Heart right ventricle (tissue), 16 donors: ENCODE data around the gene USP31. TPM values are rescaled to one million over a fixed set of nuclear protein-coding genes. Genes with fewer than 3 reads are reported as not detected.

ENCODE experiments used
- ATAC-seq, 8 donors: fragments of 200-7000 bp; cut with Tn5 transposase; one replicate each; pipeline ENCODE4 v1.9.1; 2020; ENCODE audit warnings: mild to moderate bottlenecking in 8 of 8, moderate library complexity in 8 of 8, moderate number of reproducible peaks in 1 of 8
- DNase-seq, 2 donors: peaks; one replicate each; pipeline ENCODE4 v3.0.0-alpha.2; 2020
- H3K27ac ChIP-seq, 10 donors: fragments of 200-600 bp; sonication (generic) in 2 of 10; one replicate each; pipeline versions ENCODE4 v1.5.0 to v1.8.0; 2020 to 2022; ENCODE audit warnings: mild to moderate bottlenecking in 3 of 10
- H3K27me3 ChIP-seq, 7 donors: fragments of 200-600 bp; one replicate each; pipeline ENCODE4 v1.8.0; 2021 to 2022; ENCODE audit warnings: mild to moderate bottlenecking in 2 of 7
- H3K36me3 ChIP-seq, 9 donors: fragments of 200-600 bp; sonication (generic) in 1 of 9; one replicate each; pipeline versions ENCODE4 v1.5.0 to v1.8.0; 2020 to 2022; ENCODE audit warnings: mild to moderate bottlenecking in 2 of 9
- H3K4me1 ChIP-seq, 9 donors: fragments of 200-600 bp; sonication (generic) in 1 of 9; one replicate each; pipeline versions ENCODE4 v1.5.0 to v1.8.0; 2020 to 2022; ENCODE audit warnings: mild to moderate bottlenecking in 4 of 9
- H3K4me3 ChIP-seq, 10 donors: fragments of 200-600 bp; sonication (generic) in 2 of 10; one replicate each; pipeline versions ENCODE4 v1.5.0 to v1.8.0; 2020 to 2022; ENCODE audit warnings: mild to moderate bottlenecking in 7 of 10, moderate library complexity in 2 of 10
- H3K9me3 ChIP-seq, 11 donors: fragments of 200-600 bp in 10 of 11; sonication (generic) in 2 of 11; one replicate each; pipeline versions ENCODE4 v1.5.0 to v1.8.0; 2013 to 2022; ENCODE audit warnings: mild to moderate bottlenecking in 2 of 11, control low read depth in 1 of 11, moderate library complexity in 1 of 11
- WGBS, 2 donors: extraction: QIAGEN DNeasy Blood & Tissue Kit; methylation state at CpG; one replicate each; pipeline ENCODE4 v1.1.7; 2013; ENCODE audit warnings: inconsistent platforms in 1 of 2; 5-methylcytosine and 5-hydroxymethylcytosine counted together
- intact Hi-C, 10 donors: fragments of 100-400 bp; cut with DNase I; formaldehyde crosslinking; loops; one replicate each; pipeline versions ENCODE4 v1.11.1 to v1.14.2; 2022
- polyA plus RNA-seq, 2 donors: library from polyadenylated mRNA; stranded (reverse); fragments of 200-250 nt; gene quantifications; one replicate each; pipeline ENCODE4 v1.2.3, GENCODE V29; 2013
- total RNA-seq, 10 donors: library from RNA; stranded (reverse); fragmentation: NEBNext Ultra II Directional in 3 of 10; extraction: Animal tissue kit (Norgen Biotek cat#: 25700) in 3 of 10; gene quantifications; one replicate each; pipeline versions ENCODE4 v1.2.1 to v1.2.4, GENCODE V29; 2021 to 2023
- TF ChIP-seq, protein P1 (sequence below), 9 donors: fragments of 200-600 bp; sonication (generic) in 2 of 9; IDR thresholded peaks; one replicate each; pipeline versions ENCODE4 v1.5.0 to v1.8.0; 2021 to 2022; ENCODE audit warnings: antibody characterized with exemption in 9 of 9, mild to moderate bottlenecking in 5 of 9, moderate library complexity in 1 of 9
- donor health status: Arrhythmogenic right ventricular cardiomyopathy.
- donor health status: ischemic (EF 13 %, LVEDD 7.1; RV severe dilation, severe dysfunction).
- donor health status: healthy with polysubstance abuse.
- donor health status: DM: no; HTN: yes; CAD: no.
- donor health status: DM: no; HTN: no; CAD: no.
- donor health status: ischemic (EF 25% LVEDD 6.9; RV normal size, moderate dysfunction).
- donor health status: ischemic (EF 25% LVEDD 5.7; RV mildly dilated, moderate dysfunction).
- donor health status: healthy.
- donor health status: DM: yes; HTN: yes; CAD: no.
- donor health status: Ischemic cardiomyopathy.
- donor health status: ischemic (EF 35%, LVEDD 5.7; RV mildly dilated, moderate dysfunction).
- donor health status: nonischemic (EF 11% LVEDD 7.7; RV severe dilation, severe dysfunction).
- donor health status: DM: yes; HTN: yes; CAD: no.
- donor health status: PGD.
- donor health status: ischemic (EF 29% LVEDD 5.4; RV normal size, mild dysfunction).
- donor health status: nonischemic (EF 23%, LVEDD 6.1; RV moderate dilation, normal function).

Gene USP31
- total and polyA plus RNA-seq, 12 donors = 8.9 to 32.1 (median 22.4) TPM

DNA sequence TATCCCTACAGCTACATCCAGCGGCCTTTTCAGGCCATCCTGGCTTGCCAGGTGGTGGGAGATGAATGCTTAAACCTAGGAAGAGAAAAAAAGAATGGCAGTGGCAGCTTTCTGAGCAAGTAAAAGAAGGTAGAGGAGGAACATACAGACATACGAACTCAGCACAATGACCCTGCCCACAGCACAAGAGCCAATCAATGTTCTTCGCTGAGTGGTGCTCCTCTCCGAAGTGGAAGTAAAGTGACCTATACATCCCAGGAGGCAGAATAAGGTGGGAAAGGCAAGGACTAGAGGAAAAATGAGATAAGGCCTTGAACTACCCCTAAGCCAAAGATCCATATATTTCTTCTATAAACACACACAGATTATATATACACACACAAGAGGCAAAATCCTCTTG lies 28.7 kb downstream of the USP31 start:
- H3K4me1 ChIP-seq = peaks cover 0 to 85% (median 57%) of the 10 kb centered on the region in 9 donors
- DNase-seq (no peak), ATAC-seq (no peak)
- no peaks in the 10 kb centered on the region for H3K27me3 ChIP-seq
- H3K36me3 ChIP-seq = no peaks in the 10 kb centered on the region
- no peak overlapping the region for H3K4me3 ChIP-seq
- intact Hi-C loops = no loop called here
- H3K9me3 ChIP-seq = no peaks in the 10 kb centered on the region
- 86 to 91% methylated on average over 4 of the region's 4 CpGs for WGBS, 2 donors
- TF ChIP-seq, protein P1, sequence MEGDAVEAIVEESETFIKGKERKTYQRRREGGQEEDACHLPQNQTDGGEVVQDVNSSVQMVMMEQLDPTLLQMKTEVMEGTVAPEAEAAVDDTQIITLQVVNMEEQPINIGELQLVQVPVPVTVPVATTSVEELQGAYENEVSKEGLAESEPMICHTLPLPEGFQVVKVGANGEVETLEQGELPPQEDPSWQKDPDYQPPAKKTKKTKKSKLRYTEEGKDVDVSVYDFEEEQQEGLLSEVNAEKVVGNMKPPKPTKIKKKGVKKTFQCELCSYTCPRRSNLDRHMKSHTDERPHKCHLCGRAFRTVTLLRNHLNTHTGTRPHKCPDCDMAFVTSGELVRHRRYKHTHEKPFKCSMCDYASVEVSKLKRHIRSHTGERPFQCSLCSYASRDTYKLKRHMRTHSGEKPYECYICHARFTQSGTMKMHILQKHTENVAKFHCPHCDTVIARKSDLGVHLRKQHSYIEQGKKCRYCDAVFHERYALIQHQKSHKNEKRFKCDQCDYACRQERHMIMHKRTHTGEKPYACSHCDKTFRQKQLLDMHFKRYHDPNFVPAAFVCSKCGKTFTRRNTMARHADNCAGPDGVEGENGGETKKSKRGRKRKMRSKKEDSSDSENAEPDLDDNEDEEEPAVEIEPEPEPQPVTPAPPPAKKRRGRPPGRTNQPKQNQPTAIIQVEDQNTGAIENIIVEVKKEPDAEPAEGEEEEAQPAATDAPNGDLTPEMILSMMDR (IDR thresholded peaks at IDR 0.05) = no peak
- peak overlapping the region in 6 of 10 donors; percentile 0 to 57 (median 32) for H3K27ac ChIP-seq

DNA sequence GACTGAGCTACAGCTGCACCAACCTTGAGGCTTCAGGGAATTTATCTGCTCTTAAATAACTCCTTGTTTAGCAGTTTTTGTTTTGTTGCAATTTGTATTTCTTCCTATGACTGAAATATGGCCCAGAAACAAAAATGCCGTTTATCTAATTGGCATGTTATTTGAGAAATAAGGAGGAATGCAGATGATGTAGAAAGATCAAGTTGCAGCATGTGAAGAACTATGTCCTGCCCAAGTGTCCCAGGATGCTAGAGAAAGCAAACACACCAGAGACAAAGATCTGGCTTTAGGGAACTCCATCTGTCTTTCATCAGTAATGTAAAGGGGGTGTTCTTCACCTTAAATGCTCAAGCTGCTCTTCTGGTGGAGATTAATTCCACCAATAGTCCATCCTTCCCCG lies 29.7 kb downstream of the USP31 start:
- no peak overlapping the region for H3K4me3 ChIP-seq
- peak overlapping the region in 6 of 10 donors; percentile 9 to 41 (median 26) for H3K27ac ChIP-seq
- 26 to 27% methylated on average over 2 of the region's 2 CpGs for WGBS, 2 donors
- no peaks in the 10 kb centered on the region for H3K36me3 ChIP-seq
- H3K4me1 ChIP-seq = peaks cover 0 to 78% (median 47%) of the 10 kb centered on the region in 9 donors
- no peaks in the 10 kb centered on the region for H3K9me3 ChIP-seq
- no peak for DNase-seq
- no peak for ATAC-seq
- intact Hi-C loops = no loop called here
- no peaks in the 10 kb centered on the region for H3K27me3 ChIP-seq
- TF ChIP-seq, protein P1 (IDR thresholded peaks at IDR 0.05) = no peak

DNA sequence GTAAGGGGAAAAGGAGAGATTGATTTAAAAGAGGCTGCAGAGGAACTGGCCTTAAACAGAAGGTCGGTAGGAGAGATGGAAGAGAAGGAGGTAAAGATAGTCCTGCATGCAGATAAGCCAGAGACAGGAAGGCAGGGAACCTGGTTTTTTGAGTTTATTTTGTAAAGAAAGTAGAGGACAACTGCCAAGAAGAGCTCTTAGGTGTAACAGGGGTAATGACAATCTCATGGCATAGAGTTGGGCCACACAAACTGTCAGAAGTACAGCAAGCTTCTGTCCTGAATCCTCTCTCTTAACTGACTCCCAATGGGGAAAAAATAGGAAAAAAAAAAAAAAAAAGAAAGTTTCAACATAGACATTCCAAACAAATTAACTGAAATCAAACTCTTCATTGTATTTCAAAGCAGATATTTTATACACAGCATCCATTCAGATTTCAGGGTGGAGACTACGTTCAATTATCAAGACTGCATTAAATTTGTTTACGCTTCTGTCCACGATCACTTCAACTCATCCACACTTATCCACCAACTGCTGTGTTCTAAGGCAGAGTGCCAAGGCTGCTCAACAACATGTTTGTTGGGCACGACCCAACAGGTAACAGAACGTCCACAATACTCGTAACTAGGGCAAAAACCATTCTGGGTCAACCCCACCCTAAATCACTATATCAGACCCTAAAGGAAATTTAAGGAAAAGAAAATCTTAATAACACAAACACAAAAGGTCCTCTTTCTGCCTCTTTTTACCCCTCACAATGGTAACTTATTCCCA lies 34.9 kb downstream of the USP31 start:
- Histone ChIP-seq H3K27ac (peak overlapping the region in 2 of 10 donors; percentile 2 to 24), H3K27me3 (no peaks in the 10 kb centered on the region), H3K4me1 (peaks cover 0 to 60% (median 29%) of the 10 kb centered on the region in 9 donors), H3K9me3 (no peaks in the 10 kb centered on the region), H3K36me3 (no peaks in the 10 kb centered on the region), H3K4me3 (no peak overlapping the region)
- TF ChIP-seq, protein P1 (IDR thresholded peaks at IDR 0.05) = no peak
- intact Hi-C loops = no loop called here
- peak in 4 of 8 donors; percentile 33 to 79 (median 50) for ATAC-seq
- DNase-seq = no peak
- 48 to 63% methylated on average over 7 of the region's 7 CpGs for WGBS, 2 donors

DNA sequence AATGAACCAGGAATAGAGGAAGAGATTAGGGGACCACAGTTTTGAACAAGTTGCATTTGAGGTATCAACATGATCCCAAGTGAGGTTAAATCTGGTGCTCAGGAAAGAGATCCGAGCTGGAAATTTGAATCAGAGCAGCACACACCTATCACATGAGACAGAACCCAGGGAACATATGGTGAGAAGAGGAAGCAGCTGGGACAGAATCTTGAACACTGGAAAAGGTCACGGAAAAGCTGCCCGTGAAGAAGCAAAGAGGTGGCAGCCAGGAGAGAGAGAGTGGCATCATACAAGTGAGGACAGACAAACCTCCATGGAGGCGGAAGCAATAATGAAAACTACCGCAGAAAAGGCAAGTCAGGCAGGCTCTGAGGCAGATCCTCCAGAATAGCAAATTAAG lies 36.1 kb downstream of the USP31 start:
- Histone ChIP-seq H3K9me3 (peaks cover 0 to 3% (median 0%) of the 10 kb centered on the region in 11 donors), H3K36me3 (peaks cover 0 to 2% (median 0%) of the 10 kb centered on the region in 9 donors), H3K27ac (no peak overlapping the region), H3K4me3 (no peak overlapping the region), H3K27me3 (no peaks in the 10 kb centered on the region), H3K4me1 (peaks cover 0 to 55% (median 19%) of the 10 kb centered on the region in 9 donors)
- peak in 1 of 8 donors; percentile 28 for ATAC-seq
- no peak for DNase-seq
- intact Hi-C loops = no loop called here
- 68 to 69% methylated on average over 5 of the region's 5 CpGs for WGBS, 2 donors
- TF ChIP-seq, protein P1 (IDR thresholded peaks at IDR 0.05) = no peak
